CD4-positive, alpha-beta T cell treated with Interleukin-6 for 4 hours (primary cell): ENCODE measurements around the gene TMX2.
"Not testable (repeated sequence)": the region's sequence is repeated elsewhere in the genome, so short reads cannot be mapped to it uniquely, and the experiment has no call there.

Source experiments
- DNase-seq: peaks from one replicate; pipeline ENCODE4 v3.0.0-alpha.2; 2020; ENCODE audit warnings: mixed read lengths

Gene TMX2, protein sequence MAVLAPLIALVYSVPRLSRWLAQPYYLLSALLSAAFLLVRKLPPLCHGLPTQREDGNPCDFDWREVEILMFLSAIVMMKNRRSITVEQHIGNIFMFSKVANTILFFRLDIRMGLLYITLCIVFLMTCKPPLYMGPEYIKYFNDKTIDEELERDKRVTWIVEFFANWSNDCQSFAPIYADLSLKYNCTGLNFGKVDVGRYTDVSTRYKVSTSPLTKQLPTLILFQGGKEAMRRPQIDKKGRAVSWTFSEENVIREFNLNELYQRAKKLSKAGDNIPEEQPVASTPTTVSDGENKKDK

GRCh38 chr11:57712256-57713150 lies at the start of gene TMX2:
TSS of gene TMX2 (plus strand) at chr11:57712593. CDS start at chr11:57712619, 26 bp downstream.
- DNase-seq: peak; percentile 91

GRCh38 chr11:57662893-57663292 lies 49.5 kb upstream of the TMX2 start:
- no peak for DNase-seq

DNA sequence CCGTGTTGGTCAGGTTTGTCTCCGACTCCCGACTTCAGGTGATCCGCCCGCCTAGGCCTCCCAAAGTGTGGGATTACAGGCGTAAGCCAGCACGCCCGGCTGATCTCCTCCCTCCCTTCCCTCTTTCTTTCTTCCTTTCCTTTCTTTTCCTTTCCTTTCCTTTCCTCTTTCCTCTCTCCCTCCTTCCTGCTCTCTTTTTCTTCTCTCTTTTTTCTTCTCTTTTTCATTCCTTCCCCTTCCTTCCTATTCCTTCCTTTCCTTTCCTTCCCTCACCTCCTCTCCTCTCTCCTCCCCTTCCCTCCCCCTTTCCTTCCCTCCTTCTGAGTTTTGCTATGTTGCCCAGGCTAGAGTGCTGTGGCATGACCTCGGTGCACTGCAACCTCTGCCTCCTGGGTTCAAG lies 48.4 kb upstream of the TMX2 start:
- DNase-seq: no peak

DNA sequence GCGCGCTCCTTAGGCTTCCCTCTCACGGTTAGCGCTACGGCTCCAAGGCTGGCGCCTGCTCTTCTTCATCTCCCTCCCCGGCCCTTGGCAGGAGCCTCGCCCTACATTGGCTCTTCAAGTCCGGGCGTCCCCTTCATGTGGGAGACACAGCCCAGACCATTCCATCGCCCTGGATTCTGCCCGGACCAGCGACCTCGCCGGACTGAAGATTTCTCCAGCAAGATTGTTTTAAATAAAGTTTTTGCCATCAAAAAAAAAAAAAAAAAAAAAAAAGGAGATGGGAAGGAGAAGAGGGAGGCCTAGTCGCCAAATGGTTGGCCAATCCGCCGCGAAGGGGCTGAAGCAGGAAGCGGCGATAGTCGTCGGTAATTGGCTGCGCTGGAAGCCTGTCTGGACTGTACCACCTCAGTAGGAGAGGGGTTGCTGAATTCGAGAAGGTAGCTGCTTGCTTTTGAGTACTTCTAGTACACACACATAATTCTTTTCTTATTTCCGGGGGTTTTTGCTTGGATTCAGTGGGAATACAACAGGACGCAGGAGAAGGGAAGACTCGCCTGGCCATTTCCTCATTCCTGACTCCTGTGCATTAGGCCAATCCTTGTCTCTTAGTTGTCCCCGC lies 45.2 kb upstream of the TMX2 start:
- DNase-seq: peak; percentile 93

GRCh38 chr11:57667736-57668433 lies 44.5 kb upstream of the TMX2 start, which contains the start of gene ZDHHC5:
TSS of gene ZDHHC5 (plus strand) at chr11:57668114. CDS start at chr11:57673091, 4,977 bp downstream.
- peak; percentile 99 for DNase-seq

GRCh38 chr11:57668434-57668782 lies 44.0 kb upstream of the TMX2 start:
- DNase-seq: peak; percentile 47

DNA sequence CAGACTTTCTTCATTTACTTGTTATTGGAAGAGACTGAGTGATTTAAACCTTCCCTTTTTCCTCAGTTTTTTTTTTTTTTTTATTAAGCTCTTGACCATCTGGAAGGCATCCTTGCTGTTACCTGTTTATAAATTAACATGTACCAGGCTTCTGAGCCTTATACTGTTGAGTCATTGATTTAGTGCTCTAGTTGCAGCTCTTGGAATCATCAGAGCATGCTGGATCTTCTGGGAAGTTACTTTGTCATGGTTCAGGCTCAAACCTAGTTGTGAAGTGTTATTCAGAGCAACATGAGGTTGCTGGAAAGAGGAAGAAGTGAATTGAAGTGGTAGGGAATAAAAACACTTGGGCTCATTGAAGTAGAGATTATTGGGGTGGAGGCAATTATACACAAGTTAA lies 38.1 kb upstream of the TMX2 start:
- DNase-seq: no peak

DNA sequence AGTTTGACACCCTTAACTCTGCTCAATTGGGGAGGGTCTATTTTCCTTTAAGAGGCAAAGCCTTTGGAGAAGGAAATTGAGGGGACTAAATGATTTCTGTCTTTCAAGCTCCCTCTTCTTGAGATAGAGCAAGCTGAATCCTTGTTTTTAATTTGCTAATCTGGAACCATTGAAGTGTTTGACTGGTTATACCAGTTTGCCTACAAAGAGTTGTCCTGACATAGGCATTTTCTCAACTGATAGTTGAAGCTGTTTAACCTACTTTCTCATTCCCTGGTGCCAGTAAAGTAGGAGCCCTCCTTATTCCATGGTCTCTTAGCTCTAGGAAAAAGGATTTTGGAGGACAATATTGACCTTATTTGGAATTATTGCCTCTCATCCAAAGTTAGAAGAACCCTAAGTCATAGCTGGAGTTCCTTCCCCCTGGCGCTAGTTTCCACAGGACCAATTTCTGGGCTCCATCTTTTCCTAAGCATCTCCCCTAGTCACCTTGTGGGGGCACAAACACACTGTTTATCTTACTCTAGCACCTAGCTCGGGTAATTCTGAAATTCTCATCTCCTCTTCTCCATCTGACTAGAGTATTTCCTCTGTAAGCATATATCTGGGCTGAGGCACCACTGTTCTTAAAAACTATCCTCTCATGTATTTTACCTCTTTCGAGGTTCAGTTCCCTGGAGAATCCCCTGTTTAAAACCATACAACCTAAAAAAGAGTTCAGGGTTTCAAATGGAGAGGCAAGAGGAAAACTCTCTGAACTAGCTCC lies 37.0 kb upstream of the TMX2 start:
- DNase-seq: no peak

DNA sequence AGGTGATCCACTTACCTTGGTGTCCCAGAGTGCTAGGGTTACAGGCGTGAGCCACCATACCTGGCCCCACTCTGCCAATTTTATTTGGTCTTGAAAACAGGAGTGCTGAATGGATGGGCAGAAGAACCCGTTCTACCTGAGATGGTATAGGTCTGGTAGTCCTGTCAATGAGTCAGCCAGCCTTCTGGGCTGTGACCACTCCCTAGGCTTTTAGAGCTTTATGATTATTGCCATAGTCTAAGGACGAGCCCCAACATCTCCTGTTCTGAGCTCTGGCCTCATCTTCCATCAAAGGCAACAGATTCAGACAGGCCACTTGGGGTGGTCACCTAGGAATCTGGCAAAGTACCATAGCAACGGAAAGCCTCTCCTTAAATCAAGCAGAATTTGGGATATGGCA lies 33.0 kb upstream of the TMX2 start:
- DNase-seq: no peak

DNA sequence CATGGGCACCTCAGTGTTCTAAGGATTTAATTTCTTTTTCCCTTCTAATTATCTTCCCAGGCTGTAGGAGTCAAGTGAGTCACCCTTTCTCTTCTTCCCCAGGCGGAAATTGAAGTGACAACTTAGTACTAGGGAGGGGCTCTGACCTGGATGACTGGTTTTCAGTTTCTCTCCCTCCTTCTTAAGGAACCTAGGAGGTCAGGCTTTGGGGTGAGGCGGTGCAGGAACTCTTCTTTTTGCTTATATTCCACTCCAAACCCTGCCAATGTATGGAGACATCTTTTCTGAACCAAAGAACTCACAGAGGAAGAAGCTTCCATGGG lies 31.9 kb upstream of the TMX2 start:
- no peak for DNase-seq

DNA sequence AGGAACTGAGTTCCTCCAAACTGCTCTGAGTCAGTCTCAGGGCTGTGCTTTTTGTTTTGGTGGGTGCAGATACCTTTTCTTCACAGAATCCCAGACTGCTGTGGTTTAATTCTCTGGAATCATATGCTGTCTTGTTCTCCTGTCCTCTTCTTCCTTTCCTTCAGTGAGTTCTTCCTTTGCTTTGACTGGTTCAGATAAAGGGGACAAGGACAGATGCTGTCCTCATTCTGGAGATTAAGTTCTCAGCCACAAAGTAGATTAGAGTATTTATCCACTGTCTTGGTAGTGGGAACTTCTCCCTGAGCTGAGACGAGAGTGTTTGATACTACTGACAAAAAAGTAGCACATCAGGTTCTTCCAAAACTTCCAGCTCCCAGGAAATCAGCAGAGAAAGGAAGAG lies 31.2 kb upstream of the TMX2 start:
- DNase-seq: no peak

- DNase-seq: not testable (repeated sequence)
These were observed 21.9 kb upstream of the TMX2 start for GRCh38 chr11:57690474-57690873.

- DNase-seq: no peak
These were observed 13.5 kb upstream of the TMX2 start for GRCh38 chr11:57698843-57699365.

GRCh38 chr11:57699813-57700212 lies 12.6 kb upstream of the TMX2 start:
- DNase-seq: no peak

DNA sequence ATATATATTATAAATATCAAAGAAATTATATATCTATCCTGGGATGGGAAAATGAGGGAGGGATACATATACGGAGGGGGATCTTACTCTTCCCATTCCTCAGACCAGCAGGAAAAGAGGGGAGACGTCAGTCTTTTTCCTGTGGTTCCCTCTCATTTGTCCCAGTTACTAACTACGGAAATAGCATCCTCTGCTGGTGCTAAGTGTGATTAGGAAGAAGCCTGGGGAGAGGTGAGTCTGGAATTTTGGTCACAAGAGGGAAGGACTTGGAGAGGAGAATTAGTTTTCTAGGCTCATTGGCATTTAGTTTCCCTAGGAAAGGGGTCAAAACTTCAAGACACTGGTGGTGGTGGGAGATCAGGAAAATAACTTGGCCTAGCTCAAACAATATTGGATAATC lies 12.0 kb upstream of the TMX2 start:
- DNase-seq: no peak

GRCh38 chr11:57703341-57703740 lies 9.1 kb upstream of the TMX2 start:
- no peak for DNase-seq

- DNase-seq: no peak
These were observed 7.5 kb upstream of the TMX2 start for GRCh38 chr11:57704932-57705331.

DNA sequence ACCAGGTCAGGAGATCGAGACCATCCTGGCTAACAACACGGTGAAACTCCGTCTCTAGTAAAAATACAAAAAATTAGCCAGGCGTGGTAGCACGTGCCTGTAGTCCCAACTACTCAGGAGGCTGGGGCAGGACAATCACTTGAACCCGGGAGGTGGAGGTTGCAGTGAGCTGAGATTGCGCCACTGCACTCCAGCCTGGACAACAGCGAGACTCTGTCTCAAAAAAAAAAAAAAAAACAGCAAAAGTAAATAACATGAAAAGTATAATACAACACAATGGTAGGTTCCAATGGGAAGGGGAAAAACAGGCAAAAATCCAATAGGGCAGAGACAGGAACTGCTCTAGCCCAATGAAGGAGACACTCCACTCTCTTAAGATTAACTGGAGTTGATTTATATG lies 7.0 kb upstream of the TMX2 start:
- DNase-seq: not testable (repeated sequence)

GRCh38 chr11:57709802-57710367 lies 2.5 kb upstream of the TMX2 start:
- DNase-seq: no peak

- DNase-seq: peak; percentile 83
These were observed 758 bp upstream of the TMX2 start, which contains the start of gene MED19 for GRCh38 chr11:57711414-57712255. TSS of gene MED19 (minus strand) at chr11:57712215. CDS start at chr11:57712179, 36 bp downstream.

- no peak for DNase-seq
These were observed 1.4 kb downstream of the TMX2 start for GRCh38 chr11:57713835-57714234.
